OCI-LY3 (cell line): ENCODE data around the gene EIF2B5.
A peak's percentile ranks its signal among the peaks of the same experiment; 100 is the strongest.

Experiments
- H2AFZ ChIP-seq: fragments of 200-600, 300-600 bp; shearing (Covaris generic); 2 replicates; pipeline ENCODE4 v1.6.0; 2014; ENCODE audit warnings: antibody characterized with exemption, low read depth, low read length
- H3K27ac ChIP-seq: fragments of 200-600, 300-600 bp; sonication (generic); 2 replicates; pipeline ENCODE4 v1.5.1; 2014; ENCODE audit warnings: mild to moderate bottlenecking, low read length, moderate library complexity, mixed read lengths
- H3K27me3 ChIP-seq: fragments of 200-600, 300-600 bp; sonication (generic); 2 replicates; pipeline ENCODE4 v1.6.1; 2014; ENCODE audit warnings: low read depth, low read length, mixed read lengths
- H3K36me3 ChIP-seq: fragments of 200-600, 300-600 bp; sonication (generic); replicated peaks from 2 replicates; pipeline ENCODE3; 2014; ENCODE audit warnings: low read depth, low read length, mixed read lengths
- H3K4me1 ChIP-seq: fragments of 300-600, 200-600 bp; sonication (generic); 2 replicates; pipeline ENCODE4 v1.6.1; 2014; ENCODE audit warnings: low read length, mixed read lengths
- H3K4me2 ChIP-seq: fragments of 200-600, 300-600 bp; sonication (generic); 2 replicates; pipeline ENCODE4 v1.6.1; 2014; ENCODE audit warnings: low read length, mixed read lengths
- H3K4me3 ChIP-seq: fragments of 300-600, 200-600 bp; sonication (generic); 2 replicates; pipeline ENCODE4 v1.5.1; 2014; ENCODE audit warnings: antibody characterized with exemption, mild to moderate bottlenecking, low read length, moderate library complexity
- H3K79me2 ChIP-seq: fragments of 300-600, 200-600 bp; shearing (Covaris generic); 2 replicates; pipeline ENCODE4 v1.6.1; 2014; ENCODE audit warnings: mild to moderate bottlenecking, low read length, mixed read lengths
- H3K9ac ChIP-seq: fragments of 300-600, 200-600 bp; shearing (Covaris generic); 2 replicates; pipeline ENCODE4 v1.6.0; 2014; ENCODE audit warnings: mild to moderate bottlenecking, low read length, moderate library complexity
- H3K9me3 ChIP-seq: fragments of 200-600, 300-600 bp; shearing (Covaris generic); 2 replicates; pipeline ENCODE4 v1.6.1; 2014; ENCODE audit warnings: low read length, mixed read lengths; ENCODE audit not compliant: insufficient read depth
- H4K20me1 ChIP-seq: fragments of 200-600, 300-600 bp; sonication (generic); 2 replicates; pipeline ENCODE4 v1.6.1; 2016; ENCODE audit warnings: low read length, mixed read lengths; ENCODE audit not compliant: insufficient read depth
- CTCF ChIP-seq: fragments of 200-600, 300-600 bp; sonication (generic); IDR thresholded peaks from 2 replicates; pipeline ENCODE4 v1.5.1; 2014; ENCODE audit warnings: antibody characterized with exemption, low read length, low read depth
- EZH2phosphoT487 ChIP-seq: fragments of 200-600 bp; shearing (Covaris generic); IDR thresholded peaks from 2 replicates; pipeline ENCODE4 v1.6.1; 2018; ENCODE audit warnings: antibody characterized with exemption, mixed run types, low read depth

Gene EIF2B5

GRCh38 chr3:184135149-184135910 is at the start of gene EIF2B5:
Gene EIF2B5, plus strand, starts transcription at chr3:184135358. Its CDS starts 28 bp downstream, at chr3:184135386.
- Histone ChIP-seq H3K4me1 (peaks cover 16% of the 10 kb centered on the region), H3K27ac (peak within 1 kb of the TSS; percentile 55), H3K79me2 (peaks cover 57% of the 10 kb centered on the region), H3K36me3 (peaks cover 13% of the 10 kb centered on the region), H2AFZ (peak within 1 kb of the TSS; percentile 85), H3K9me3 (no peaks in the 10 kb centered on the region), H3K9ac (peak within 1 kb of the TSS; percentile 90), H3K4me2 (peak within 1 kb of the TSS; percentile 95), H3K4me3 (peak within 1 kb of the TSS; percentile 94), H4K20me1 (no peaks in the 10 kb centered on the region), H3K27me3 (no peaks in the 10 kb centered on the region)
- TF ChIP-seq EZH2phosphoT487 (no peak), CTCF (peak; percentile 42; the same call in 1 of the 2 replicates)

GRCh38 chr3:184085389-184085852 is 49.7 kb upstream of the EIF2B5 start:
- H3K27me3 ChIP-seq, result no peaks in the 10 kb centered on the region
- no peak overlapping the region for H3K4me3 ChIP-seq
- no peak overlapping the region for H3K27ac ChIP-seq
- H2AFZ ChIP-seq, result no peak overlapping the region
- H4K20me1 ChIP-seq, result no peaks in the 10 kb centered on the region
- no peak overlapping the region for H3K9ac ChIP-seq
- no peaks in the 10 kb centered on the region for H3K79me2 ChIP-seq
- no peaks in the 10 kb centered on the region for H3K9me3 ChIP-seq
- H3K4me1 ChIP-seq, result no peaks in the 10 kb centered on the region
- H3K4me2 ChIP-seq, result no peak overlapping the region
- TF ChIP-seq CTCF (no peak), EZH2phosphoT487 (no peak)
- H3K36me3 ChIP-seq, result no peaks in the 10 kb centered on the region

- Histone ChIP-seq H3K79me2 (no peaks in the 10 kb centered on the region), H3K9ac (no peak overlapping the region), H3K4me1 (no peaks in the 10 kb centered on the region), H3K27me3 (no peaks in the 10 kb centered on the region; the same call in 1 of the 2 replicates), H2AFZ (no peak overlapping the region), H3K4me2 (no peak overlapping the region), H3K4me3 (no peak overlapping the region), H3K9me3 (peaks cover 7% of the 10 kb centered on the region; the same call in 1 of the 2 replicates), H3K27ac (no peak overlapping the region), H3K36me3 (no peaks in the 10 kb centered on the region), H4K20me1 (no peaks in the 10 kb centered on the region)
- no peak for TF ChIP-seq CTCF
- no peak for TF ChIP-seq EZH2phosphoT487
These were observed 43.0 kb upstream of the EIF2B5 start for GRCh38 chr3:184092199-184092598.

- no peak within 1 kb of the TSS for H3K9ac ChIP-seq
- no peaks in the 10 kb centered on the region for H3K36me3 ChIP-seq
- no peaks in the 10 kb centered on the region for H4K20me1 ChIP-seq
- H3K4me1 ChIP-seq, result no peaks in the 10 kb centered on the region
- H2AFZ ChIP-seq, result no peak within 1 kb of the TSS
- H3K4me3 ChIP-seq, result no peak within 1 kb of the TSS
- no peaks in the 10 kb centered on the region for H3K79me2 ChIP-seq
- TF ChIP-seq EZH2phosphoT487 (no peak), CTCF (no peak)
- no peak within 1 kb of the TSS for H3K27ac ChIP-seq
- no peak within 1 kb of the TSS for H3K4me2 ChIP-seq
- peaks cover 6% of the 10 kb centered on the region; the same call in 1 of the 2 replicates for H3K9me3 ChIP-seq
- H3K27me3 ChIP-seq, result peaks cover 7% of the 10 kb centered on the region; the same call in 1 of the 2 replicates
These were observed 38.3 kb upstream of the EIF2B5 start, which contains the start of gene HTR3E for GRCh38 chr3:184096811-184097383. Gene HTR3E, plus strand, starts transcription at chr3:184097064. Its CDS starts 466 bp downstream, at chr3:184097530.
